ENCODE measurements around the gene SYF2.

Gene SYF2

DNA sequence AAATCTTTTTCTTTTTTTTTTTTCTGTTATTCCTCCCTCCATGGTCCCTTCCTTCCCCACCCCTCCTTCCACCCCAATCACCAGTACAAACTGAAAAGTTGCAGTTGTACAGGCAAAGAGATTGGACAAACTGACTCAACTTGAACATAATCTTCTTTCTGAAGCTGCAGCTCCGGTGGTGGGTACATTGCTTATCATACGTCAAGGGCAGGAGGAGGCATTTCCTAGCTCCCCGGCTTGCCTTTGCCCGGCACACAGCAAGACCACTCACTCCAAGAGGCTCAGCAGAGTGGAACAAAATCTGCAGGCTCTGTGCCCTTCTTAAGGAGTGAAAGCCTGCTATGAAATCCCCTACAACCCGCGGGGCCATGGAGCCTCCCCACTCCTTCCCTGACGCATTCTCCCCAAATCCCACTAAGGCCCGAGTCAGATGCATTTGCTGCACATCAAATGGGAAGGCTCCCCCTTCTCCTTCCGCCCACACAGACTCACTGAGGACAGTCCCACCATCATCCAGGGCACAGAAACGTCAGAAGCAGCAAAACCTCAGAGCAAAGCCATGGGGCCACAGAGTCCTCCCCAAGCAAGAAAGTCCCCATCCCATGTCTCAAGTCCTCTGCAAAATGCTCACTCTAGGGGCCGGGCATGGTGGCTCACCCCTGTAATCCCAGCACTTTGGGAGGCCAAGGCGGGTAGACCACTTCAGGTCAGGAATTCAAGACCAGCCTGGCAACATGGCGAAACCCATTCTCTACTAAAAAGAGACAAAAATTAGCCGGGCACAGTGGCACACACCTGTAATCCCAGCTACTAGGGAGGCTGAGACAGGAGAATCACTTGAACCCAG lies 45.9 kb downstream of the SYF2 start:
- in situ Hi-C loops (cut with MboI; ENCODE audit: low sequenced_read_pairs): no loop called here

DNA sequence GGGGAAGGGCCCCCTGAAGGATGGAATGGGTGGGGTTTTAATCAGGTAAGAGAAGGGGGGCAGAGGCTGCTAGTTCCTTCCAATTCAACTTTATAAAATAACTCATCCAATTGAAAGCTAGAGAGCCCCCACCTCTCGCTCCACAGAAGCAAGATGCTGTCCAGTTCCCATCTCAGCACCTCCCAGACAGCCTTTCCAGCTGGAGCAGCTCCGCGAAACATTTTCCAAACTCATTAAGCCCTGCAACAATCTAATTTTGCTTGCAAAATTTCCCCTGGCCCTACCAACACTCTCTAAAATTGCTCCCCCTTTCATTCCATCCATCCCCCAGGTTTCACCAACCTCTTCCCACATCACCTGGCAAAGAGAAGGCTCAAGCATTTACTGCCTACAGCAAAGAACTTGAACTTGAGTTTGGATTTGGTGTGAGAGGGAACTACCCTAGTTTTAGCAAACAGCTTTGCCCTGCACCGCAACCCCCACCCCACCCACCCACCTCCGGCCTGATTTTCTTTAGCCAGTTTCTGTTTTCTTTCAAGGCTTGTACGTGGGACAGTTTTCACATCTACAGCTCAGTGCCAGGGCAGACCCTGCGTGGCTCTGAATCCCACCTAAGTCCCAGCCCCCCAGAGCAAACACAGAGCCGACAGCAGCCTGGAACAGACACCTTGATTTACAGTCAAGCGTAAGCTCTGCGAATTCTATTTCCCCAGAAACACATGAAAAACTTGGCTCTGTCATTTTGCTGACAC lies 46.7 kb downstream of the SYF2 start:
- in situ Hi-C loops (cut with MboI; ENCODE audit: low sequenced_read_pairs): no loop called here

DNA sequence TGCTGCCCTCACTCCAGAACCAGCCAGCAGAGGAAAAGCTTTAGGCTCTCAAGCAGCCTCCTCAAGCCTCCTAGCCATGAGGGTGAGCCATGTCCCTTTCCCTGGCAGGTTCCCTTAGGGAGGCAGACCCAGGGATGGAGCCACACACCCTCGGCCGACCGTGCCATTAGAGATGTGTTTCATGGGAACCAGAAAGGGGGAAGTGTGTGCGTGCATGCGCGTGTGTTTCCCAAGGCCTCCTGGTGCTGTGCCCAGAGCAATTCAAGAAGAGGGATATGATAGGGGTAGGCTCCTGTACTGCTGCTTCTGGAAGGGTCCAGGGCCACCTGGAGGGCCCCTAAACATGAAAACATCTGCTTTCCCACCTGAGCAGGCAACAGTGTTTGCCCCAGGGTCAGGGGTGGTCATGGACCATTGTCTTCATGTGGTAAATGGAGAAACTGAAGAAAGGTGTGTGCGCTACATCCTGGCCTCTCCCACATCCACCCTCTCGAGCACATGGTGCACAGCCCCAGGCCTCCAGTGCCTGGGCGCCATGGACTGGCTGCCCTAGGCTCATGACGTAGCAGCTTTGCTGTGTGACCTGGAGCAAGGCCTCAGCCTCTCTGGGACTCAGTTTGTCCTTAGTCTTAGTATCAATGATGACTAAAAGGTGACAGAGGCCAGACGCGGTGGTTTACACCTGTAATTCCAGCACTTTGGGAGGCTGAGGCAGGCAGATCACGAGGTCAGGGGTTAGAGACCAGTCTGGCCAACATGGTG lies 48.1 kb downstream of the SYF2 start:
- in situ Hi-C loops (cut with MboI; ENCODE audit: low sequenced_read_pairs): no loop called here

DNA sequence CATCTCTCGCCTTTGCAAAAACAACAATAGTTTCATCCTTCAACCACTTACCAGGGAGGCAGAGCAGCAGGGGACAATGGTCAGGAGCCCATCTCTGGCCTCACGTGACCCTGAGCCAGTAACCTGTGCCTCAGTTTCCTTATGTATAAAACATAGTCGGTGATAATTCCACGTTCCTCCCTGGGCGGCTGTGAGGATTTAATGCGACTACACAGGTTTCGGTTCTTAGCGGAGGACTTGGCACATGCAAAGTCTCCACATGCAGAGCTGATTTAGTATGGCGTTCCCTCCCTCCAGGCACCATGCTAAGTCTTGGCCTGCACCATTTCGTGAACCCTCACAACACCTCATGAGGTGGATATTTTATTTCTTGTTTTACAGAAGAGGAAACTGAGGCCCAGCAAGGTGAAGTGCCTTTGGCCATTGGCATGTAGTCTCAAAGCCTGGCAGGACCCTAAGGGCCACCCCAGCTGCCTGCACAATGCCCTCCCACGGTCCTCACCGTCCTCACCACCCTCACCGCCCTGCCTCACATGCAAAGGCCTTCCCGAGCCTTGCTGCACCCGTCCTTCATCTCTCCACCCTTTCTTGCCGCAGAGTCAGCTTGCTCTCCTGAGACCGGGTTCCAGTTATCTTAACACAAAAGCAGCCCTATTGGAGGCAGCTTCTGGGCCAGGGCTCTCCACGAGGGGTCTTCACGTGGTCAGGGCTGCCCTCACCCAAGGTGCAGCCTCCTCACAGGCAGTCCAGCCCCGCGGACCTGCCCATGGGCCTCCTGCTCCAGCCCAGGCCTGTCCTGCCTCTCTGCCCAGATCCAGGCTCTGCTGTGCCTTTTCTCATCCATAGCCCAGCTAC lies 48.9 kb downstream of the SYF2 start:
- in situ Hi-C loops (cut with MboI; ENCODE audit: low sequenced_read_pairs): no loop called here

DNA sequence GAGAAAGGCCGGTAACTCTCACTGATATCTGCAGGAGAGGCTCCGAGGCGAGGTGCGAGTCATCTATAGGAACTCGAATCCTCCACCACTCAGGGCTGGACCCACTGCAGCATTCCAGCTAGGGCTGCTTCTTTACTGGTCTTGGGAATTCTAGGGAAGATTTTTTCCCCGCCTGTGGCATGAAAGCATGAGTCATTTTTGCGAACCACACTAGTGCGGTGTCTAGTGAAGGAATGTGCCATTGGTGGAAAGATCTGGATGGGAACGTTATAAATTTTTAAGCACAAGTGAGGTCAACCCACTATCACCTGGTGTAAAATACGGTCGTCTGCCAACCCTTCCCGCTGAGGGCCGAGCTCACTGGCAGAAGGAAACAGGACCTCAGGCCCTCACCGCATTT lies 49.7 kb downstream of the SYF2 start:
- in situ Hi-C loops (cut with MboI; ENCODE audit: low sequenced_read_pairs): no loop called here

DNA sequence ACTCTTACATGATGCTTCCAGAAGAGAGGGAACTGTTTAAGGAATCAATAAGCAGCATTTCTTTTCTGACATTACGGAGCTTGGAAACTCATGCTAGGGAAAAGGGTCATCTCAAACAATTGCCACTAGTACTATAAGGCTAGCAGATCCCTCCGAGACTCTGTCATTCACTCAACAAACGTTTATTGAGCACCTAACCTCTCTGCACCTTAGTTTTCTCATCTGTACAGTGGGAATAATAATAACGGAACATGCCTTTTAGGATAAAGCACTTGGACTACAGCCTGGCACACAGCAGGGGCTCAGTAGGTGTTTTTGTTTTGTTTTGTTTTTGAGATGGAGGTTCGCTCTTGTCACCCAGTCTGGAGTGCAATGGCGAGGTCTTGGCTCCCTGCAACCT lies 51.3 kb downstream of the SYF2 start:
- in situ Hi-C loops (cut with MboI; ENCODE audit: low sequenced_read_pairs): no loop called here

DNA sequence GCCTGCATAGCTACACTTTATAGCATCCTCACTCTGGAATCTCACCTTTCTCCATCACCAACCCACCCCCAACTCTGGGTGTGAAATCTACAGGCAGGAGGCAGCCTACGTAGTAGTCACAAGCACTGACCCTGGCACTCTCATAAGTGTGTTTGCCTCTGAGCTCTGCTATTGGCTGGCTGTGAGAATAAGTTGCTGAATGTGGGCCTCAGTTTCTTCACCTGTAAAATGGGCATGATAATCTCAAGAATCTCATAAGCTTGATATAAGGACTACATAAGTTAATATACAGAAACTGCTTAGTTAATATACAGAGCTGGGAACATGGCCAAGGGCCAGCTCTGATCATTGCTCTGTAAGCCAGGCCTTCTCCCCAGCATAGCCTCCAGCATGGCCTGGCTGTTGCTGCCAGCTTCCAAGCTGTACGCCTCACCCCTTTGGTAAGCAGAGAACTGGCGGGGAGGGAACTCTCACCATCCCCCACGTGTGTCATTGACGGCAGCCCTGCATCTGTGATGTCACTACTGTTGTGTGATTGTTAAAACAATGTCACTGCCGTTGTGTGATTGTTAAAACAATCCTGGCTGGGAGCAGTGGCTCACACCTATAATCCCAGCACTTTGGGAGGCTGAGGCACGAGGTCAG lies 53.3 kb downstream of the SYF2 start:
- in situ Hi-C loops (cut with MboI; ENCODE audit: low sequenced_read_pairs): no loop called here

DNA sequence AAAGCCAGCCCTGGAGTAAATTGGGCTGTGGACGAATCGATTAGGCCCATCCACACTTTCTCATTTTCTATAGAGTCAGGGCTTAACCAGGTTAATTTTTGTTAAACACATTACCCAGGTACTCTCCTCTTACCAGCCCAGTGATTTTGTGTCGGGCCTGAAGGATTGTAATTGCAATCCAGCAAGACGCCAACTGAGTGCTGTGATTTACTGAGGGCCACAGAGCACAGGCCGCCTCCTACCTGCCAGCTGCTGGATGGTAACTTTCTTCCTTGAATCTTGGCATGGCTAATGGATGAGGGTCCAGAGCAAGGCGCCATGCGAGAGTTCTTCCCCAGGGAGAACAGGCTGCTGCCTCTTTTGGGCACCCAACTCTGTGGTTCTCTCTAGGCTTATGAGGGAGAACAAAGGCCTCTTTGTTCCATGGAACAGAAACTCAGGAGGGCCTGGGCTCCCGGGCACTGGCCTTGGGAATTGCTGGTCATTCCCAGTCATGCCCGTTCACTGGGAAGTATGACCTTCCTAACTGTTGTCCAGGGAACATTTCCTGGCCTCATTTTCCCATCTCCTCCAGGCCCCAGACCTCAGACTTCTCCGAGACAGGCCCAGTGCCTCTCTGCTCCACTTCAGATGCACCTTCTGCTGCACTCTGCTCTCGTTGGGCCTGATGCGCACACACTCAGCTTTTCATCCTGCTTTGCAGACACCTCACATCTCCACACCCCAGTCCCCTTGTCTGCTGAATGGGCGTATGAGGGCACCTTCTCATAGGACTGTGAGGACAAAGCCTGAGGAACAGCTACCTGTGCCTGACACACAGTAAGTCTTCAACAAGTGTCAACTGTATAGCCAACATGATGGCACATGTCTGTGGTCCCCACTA lies 57.3 kb downstream of the SYF2 start:
- in situ Hi-C loops (cut with MboI; ENCODE audit: low sequenced_read_pairs): no loop called here

DNA sequence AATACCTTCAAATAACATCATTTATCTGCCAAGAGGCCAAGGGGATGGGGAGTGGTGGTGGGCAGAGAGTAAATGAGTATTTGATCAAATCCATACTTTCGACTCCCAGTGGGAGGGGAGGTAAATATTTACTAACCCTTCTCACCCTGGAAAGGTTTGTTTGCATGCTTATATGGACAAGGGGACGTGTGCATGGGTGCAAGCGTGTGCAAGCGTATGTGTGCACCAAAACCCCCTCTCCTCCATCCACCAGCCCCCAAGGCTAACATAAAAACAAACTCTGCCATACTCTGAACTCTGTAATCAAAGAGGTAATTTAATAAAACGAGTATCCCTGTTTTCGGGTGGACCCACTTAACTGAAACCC lies 58.0 kb downstream of the SYF2 start:
- in situ Hi-C loops (cut with MboI; ENCODE audit: low sequenced_read_pairs): no loop called here

DNA sequence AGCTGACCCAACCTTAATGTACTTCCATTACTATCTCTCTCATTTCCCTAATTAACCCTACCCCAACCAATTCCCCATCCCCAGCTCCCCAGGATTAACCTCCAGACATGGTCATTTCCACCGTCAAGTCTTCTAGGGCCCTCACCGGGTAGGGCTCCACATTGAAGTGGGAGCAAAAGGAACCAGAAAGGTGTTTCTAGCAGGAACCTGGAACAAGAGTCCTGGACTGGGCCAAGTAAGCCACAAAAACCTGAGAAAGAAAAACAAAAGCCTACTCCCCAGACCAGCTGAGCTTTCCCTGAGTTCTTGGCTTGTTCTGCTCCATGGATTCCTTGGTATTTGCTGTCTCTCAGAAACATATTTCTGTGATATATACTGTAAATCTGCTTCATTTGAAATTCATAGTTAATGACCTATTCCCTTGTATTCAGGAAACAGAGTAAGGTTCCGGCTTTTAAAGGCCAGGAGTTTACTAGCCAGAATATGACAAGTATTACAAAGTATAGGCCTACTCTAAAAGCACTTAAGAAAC lies 58.4 kb downstream of the SYF2 start:
- in situ Hi-C loops (cut with MboI; ENCODE audit: low sequenced_read_pairs): no loop called here

All from HL-60/S4 treated with retinoic acid at 250 ng/mL for 4 days and 3 days (cell line).